Prostate gland (tissue), 2 donors: ENCODE measurements around the gene XRRA1. TPM values are rescaled to one million over a fixed set of nuclear protein-coding genes. Genes with fewer than 3 reads are reported as not detected.

Source experiments
- DNase-seq: peaks from one replicate; pipeline ENCODE4 v3.0.0-alpha.2; 2019; ENCODE audit warnings: low spot score
- H3K27ac ChIP-seq, 2 donors: fragments of 200-600 bp; sonication (generic); 2 replicates each; pipeline ENCODE4 v1.5.1; 2017 to 2019
- H3K27me3 ChIP-seq: fragments of 200-600 bp; sonication (generic); replicated peaks from 2 replicates; pipeline ENCODE4 v1.5.1; 2019; ENCODE audit not compliant: insufficient read depth
- H3K36me3 ChIP-seq, 2 donors: fragments of 200-600 bp; sonication (generic); 1 replicate in 1 of 2; 2 replicates in 1 of 2; pipeline versions ENCODE4 v1.5.1 to v1.8.1; 2017 to 2019
- H3K4me1 ChIP-seq: fragments of 200-600 bp; sonication (generic); replicated peaks from 2 replicates; pipeline ENCODE4 v1.5.1; 2019
- H3K4me3 ChIP-seq, 2 donors: fragments of 200-600 bp; sonication (generic); 2 replicates each; pipeline ENCODE4 v1.5.1; 2017 to 2019
- H3K9me3 ChIP-seq: fragments of 200-600 bp; sonication (generic); 2 replicates; pipeline ENCODE4 v1.5.1; 2017
- POLR2A ChIP-seq: fragments of 450-650 bp; IDR thresholded peaks from one replicate; pipeline ENCODE4 v1.6.1; 2016; ENCODE audit warnings: antibody characterized with exemption, mild to moderate bottlenecking
- POLR2AphosphoS5 ChIP-seq: sonication (generic); formaldehyde crosslinking; IDR thresholded peaks from one replicate; pipeline ENCODE4 v1.6.1; 2017; ENCODE audit warnings: antibody characterized with exemption
- WGBS: methylation state at CpG from one replicate; pipeline ENCODE4 v1.1.5; 2018; 5-methylcytosine and 5-hydroxymethylcytosine counted together
- intact Hi-C: fragments of 100-400 bp; cut with DNase I; formaldehyde crosslinking; loops from one replicate; pipeline ENCODE4 v1.14.2; 2022
- total RNA-seq, 2 donors: library from RNA; depleted of rRNA; stranded (reverse); fragments of >200 nt; gene quantifications; one replicate each; pipeline ENCODE4 v1.1.0, GENCODE V29; 2016
- TF ChIP-seq, protein P1 (sequence below), 4 experiments: fragments of 200-600 bp in 2 of 4; fragments of 450-650 bp in 2 of 4; sonication (generic) in 2 of 4; IDR thresholded peaks; 1 replicate in 3 of 4; 2 replicates in 1 of 4; pipeline ENCODE4 v1.5.1; 2016 to 2019; ENCODE audit warnings: antibody characterized with exemption in 4 of 4, mild to moderate bottlenecking in 2 of 4, moderate library complexity in 2 of 4

Gene XRRA1
- total RNA-seq, 2 donors from 2014 or later = 16.2 to 52.1 TPM

DNA sequence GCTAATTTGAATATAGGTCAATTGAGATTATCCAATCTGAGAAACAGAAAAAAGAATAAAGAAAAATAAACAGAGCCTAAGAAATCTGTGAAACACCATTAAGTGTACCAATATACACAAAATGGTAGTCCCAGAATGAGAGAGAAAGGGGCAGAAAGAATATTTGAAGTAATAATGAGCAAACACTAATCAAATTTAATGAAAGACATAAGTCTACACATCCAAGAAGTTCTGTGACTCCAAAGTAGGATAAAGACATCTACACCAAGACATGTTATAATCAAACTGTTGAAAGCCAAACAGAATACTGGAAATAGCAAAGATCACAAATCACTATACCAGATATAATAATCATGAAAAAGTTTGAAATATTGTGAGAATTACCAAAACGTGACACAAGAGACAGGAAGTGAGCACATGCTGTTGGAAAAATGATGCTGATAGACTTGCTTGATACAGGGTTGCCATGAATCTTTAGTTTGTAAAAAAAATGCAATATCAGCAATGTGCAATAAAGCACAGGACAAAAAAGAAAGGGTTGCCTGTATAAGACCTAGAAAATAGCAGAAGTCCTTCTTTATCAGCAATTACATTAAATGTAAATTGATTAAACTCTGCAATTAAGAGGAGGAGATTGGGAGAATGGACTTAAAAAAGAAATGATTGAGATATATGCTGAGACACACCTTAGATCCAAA lies 124.5 kb downstream of the XRRA1 start:
- WGBS = 100% methylated on average over 1 of the region's 1 CpG
- TF ChIP-seq POLR2A = no peak
- no peak for TF ChIP-seq POLR2AphosphoS5
- TF ChIP-seq, protein P1, sequence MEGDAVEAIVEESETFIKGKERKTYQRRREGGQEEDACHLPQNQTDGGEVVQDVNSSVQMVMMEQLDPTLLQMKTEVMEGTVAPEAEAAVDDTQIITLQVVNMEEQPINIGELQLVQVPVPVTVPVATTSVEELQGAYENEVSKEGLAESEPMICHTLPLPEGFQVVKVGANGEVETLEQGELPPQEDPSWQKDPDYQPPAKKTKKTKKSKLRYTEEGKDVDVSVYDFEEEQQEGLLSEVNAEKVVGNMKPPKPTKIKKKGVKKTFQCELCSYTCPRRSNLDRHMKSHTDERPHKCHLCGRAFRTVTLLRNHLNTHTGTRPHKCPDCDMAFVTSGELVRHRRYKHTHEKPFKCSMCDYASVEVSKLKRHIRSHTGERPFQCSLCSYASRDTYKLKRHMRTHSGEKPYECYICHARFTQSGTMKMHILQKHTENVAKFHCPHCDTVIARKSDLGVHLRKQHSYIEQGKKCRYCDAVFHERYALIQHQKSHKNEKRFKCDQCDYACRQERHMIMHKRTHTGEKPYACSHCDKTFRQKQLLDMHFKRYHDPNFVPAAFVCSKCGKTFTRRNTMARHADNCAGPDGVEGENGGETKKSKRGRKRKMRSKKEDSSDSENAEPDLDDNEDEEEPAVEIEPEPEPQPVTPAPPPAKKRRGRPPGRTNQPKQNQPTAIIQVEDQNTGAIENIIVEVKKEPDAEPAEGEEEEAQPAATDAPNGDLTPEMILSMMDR (IDR thresholded peaks at IDR 0.05) = no peak

DNA sequence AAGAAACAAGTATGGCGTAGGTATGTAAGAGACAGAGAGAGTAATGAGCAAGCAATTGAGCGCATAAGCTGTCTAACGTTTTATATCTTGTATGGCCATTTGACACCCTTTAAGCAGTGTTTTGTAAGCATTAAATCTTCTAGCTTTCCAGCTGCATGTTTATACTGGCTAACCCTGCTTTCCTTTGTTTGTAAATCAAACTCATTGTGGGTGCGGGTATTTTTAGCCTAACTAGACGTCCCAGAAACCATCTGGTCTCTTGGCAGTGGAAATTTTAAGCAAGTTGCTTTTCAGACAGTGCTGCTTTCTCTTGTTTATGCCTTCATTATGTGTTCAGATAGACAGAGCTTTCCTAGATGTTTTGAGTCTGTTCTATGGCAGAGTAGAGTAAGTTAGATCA lies 126.7 kb downstream of the XRRA1 start:
- no peaks in the 10 kb centered on the region for H3K4me1 ChIP-seq
- intact Hi-C loops = no loop called here
- H3K9me3 ChIP-seq = no peaks in the 10 kb centered on the region
- H3K27me3 ChIP-seq = no peaks in the 10 kb centered on the region
- WGBS = 24% methylated on average over 5 of the region's 5 CpGs
- H3K27ac ChIP-seq = peak overlapping the region in 1 of 2 donors; percentile 14
- no peak for TF ChIP-seq POLR2A
- TF ChIP-seq POLR2AphosphoS5 = peak; percentile 70
- H3K36me3 ChIP-seq = no peaks in the 10 kb centered on the region
- DNase-seq = no peak
- no peak overlapping the region for H3K4me3 ChIP-seq

More for the DNA sequence above, 124.5 kb downstream of the XRRA1 start:
- no peak overlapping the region for H3K27ac ChIP-seq
- intact Hi-C loops = no loop called here
- DNase-seq = no peak
- H3K4me1 ChIP-seq = no peaks in the 10 kb centered on the region
- no peaks in the 10 kb centered on the region for H3K27me3 ChIP-seq
- H3K4me3 ChIP-seq = no peak overlapping the region
- no peaks in the 10 kb centered on the region for H3K9me3 ChIP-seq
- no peaks in the 10 kb centered on the region for H3K36me3 ChIP-seq

DNA sequence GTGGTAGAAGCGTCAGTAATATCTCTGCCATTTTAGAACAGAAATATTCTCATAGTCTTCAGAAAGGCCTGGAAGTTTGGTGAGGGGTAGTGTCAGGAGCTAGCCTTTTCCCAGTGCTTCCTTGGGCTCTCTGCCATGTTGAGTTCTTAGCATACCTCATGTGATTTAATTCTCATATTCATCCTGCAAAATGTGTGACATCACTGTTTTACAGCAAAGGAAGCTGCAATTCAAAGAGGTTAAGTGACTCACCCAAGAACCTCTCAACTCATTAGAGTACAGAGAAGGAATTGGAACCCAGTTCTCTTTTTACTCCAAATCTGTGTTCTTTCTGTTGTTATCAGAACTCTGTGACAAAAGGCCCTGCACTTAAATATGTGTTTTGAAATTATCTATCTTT lies 128.1 kb downstream of the XRRA1 start:
- Histone ChIP-seq H3K36me3 (no peaks in the 10 kb centered on the region), H3K27ac (no peak overlapping the region)
- no peak for TF ChIP-seq POLR2AphosphoS5
- TF ChIP-seq, protein P1 (IDR thresholded peaks at IDR 0.05) = no peak
- no peak for TF ChIP-seq POLR2A

DNA sequence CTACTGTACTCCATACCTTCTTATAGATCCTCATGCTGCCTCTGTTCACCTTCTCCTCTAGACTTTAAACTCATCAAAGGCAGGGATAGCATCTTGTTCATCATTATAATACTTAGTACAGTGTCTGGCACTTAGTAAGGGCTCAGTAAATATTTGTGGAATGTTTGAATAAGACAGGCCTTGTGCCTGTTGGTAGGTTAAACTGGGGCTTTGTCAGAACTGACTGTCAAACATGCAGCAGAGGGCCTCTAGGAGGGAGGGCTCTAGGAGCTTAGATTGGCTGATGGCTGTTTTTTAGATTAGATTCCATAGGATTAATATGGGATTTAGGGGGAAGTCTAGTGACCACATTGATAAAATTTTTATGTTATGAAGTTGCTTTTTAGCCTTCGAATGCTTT lies 129.5 kb downstream of the XRRA1 start:
- no peaks in the 10 kb centered on the region for H3K27me3 ChIP-seq
- no peak for DNase-seq
- no peaks in the 10 kb centered on the region for H3K4me1 ChIP-seq
- no peak overlapping the region for H3K4me3 ChIP-seq
- WGBS = 39% methylated on average over 1 of the region's 1 CpG
- no peak overlapping the region for H3K27ac ChIP-seq
- intact Hi-C loops = no loop called here
- H3K9me3 ChIP-seq = no peaks in the 10 kb centered on the region
- H3K36me3 ChIP-seq = no peaks in the 10 kb centered on the region
- TF ChIP-seq, protein P1 (IDR thresholded peaks at IDR 0.05) = no peak
- TF ChIP-seq POLR2A = no peak
- no peak for TF ChIP-seq POLR2AphosphoS5

More for the DNA sequence above, 128.1 kb downstream of the XRRA1 start:
- DNase-seq = no peak
- Histone ChIP-seq H3K27me3 (no peaks in the 10 kb centered on the region), H3K9me3 (no peaks in the 10 kb centered on the region), H3K4me3 (no peak overlapping the region), H3K4me1 (no peaks in the 10 kb centered on the region)
- WGBS = 92% methylated on average over 1 of the region's 1 CpG
- intact Hi-C loops = no loop called here

DNA sequence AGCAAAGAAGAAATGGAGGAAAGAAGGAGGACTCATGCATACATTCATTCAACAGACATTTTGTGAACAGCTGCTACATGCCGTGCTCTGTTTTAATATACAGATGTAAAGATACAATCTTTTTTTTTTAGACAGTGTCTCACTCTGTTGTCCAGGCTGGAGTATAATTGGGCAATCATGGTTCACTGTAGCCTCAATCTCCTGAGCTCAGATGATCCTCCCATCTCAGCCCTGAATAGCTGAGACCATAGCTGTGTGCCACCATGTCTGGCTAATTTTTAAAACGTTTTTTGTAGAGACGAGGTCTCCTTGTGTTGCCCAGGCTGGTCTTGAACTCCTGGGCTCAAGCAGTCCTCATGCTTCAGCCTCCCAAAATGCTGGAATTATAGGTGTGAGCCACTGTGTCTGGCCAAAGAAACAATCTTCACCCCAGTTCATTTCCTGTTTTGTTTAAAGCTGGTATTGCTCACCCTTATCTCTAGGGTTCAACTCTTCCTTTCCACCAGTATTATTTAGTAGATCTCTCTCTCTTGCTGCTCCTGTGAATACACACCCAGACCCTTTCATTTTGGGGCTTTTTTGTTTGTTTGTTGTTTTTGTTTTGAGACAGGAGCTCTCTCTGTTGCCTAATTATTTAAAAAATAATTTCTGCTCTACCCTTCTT lies 130.5 kb downstream of the XRRA1 start:
- Histone ChIP-seq H3K27me3 (no peaks in the 10 kb centered on the region), H3K4me1 (no peaks in the 10 kb centered on the region), H3K36me3 (no peaks in the 10 kb centered on the region), H3K9me3 (no peaks in the 10 kb centered on the region), H3K27ac (no peak overlapping the region), H3K4me3 (no peak overlapping the region)
- no peak for DNase-seq
- intact Hi-C loops = no loop called here
- WGBS = 94% methylated on average over 3 of the region's 3 CpGs
- no peak for TF ChIP-seq POLR2A
- no peak for TF ChIP-seq POLR2AphosphoS5
- TF ChIP-seq, protein P1 (IDR thresholded peaks at IDR 0.05) = no peak
